Heart left ventricle (tissue), 13 donors: ENCODE results near the gene PRKAG2.

Experiments used
- CTCF ChIP-seq, 12 donors: fragments of 200-600 bp; sonication (generic) in 4 of 12; IDR thresholded peaks; one replicate each; pipeline versions ENCODE4 v1.5.0 to v1.8.0; 2018 to 2022; ENCODE audit warnings: antibody characterized with exemption in 12 of 12, mild to moderate bottlenecking in 5 of 12
- POLR2A ChIP-seq, 2 donors: fragments of 450-650 bp; IDR thresholded peaks; one replicate each; pipeline ENCODE4 v1.6.1; 2017; ENCODE audit warnings: antibody characterized with exemption in 2 of 2, mild to moderate bottlenecking in 2 of 2, moderate library complexity in 2 of 2
- donor health status: ischemic (EF 13 %, LVEDD 7.1; RV severe dilation, severe dysfunction).
- donor health status: DM: no; HTN: yes; CAD: no.
- donor health status: DM: no; HTN: no; CAD: no.
- donor health status: ischemic (EF 25% LVEDD 6.9; RV normal size, moderate dysfunction).
- donor health status: ischemic (EF 25% LVEDD 5.7; RV mildly dilated, moderate dysfunction).
- donor health status: ischemic (EF 35%, LVEDD 5.7; RV mildly dilated, moderate dysfunction).
- donor health status: nonischemic (EF 11% LVEDD 7.7; RV severe dilation, severe dysfunction).
- donor health status: DM: yes; HTN: yes; CAD: no.
- donor health status: PGD.
- donor health status: ischemic (EF 29% LVEDD 5.4; RV normal size, mild dysfunction).
- donor health status: nonischemic (EF 23%, LVEDD 6.1; RV moderate dilation, normal function).

GRCh38 chr7:151629713-151630272 lies 247.1 kb downstream of the PRKAG2 start:
- no peak for TF ChIP-seq CTCF (IDR thresholded peaks at IDR 0.05)
- no peak for TF ChIP-seq POLR2A (IDR thresholded peaks at IDR 0.05)
